ENCODE measurements around the gene POU2F2. TPM values are rescaled to one million over a fixed set of nuclear protein-coding genes. Genes with fewer than 3 reads are reported as not detected.

POU2F2 gene
- polyA plus RNA-seq, 1 of the 3 experiments (the other 2 are of a cell fraction), result 0.49 TPM

GRCh38 chr19:42125536-42125935, 6.7 kb downstream of the POU2F2 start:
- TF ChIP-seq GATA2 (CRISPR knock-in tag; IDR thresholded peaks at IDR 0.05) (no peak), MAX (IDR thresholded peaks at IDR 0.05; ENCODE audit: low read depth) (no peak), MEF2A (IDR thresholded peaks at IDR 0.05; ENCODE audit: borderline replicate concordance, low read depth) (no peak), TEAD4 (IDR thresholded peaks at IDR 0.05; ENCODE audit: borderline replicate concordance, insufficient read depth) (no peak), TAF1 (IDR thresholded peaks at IDR 0.05; ENCODE audit: borderline replicate concordance, low read depth, low read length) (no peak), NRF1 (IDR thresholded peaks at IDR 0.05; ENCODE audit: low read depth, low read length) (no peak), IRF3 (IDR thresholded peaks at IDR 0.05; ENCODE audit: low read depth, low read length) (no peak), NFIC (IDR thresholded peaks at IDR 0.05; ENCODE audit: borderline replicate concordance) (no peak), GABPA (IDR thresholded peaks at IDR 0.05; ENCODE audit: low read depth) (no peak), RFX5 (IDR thresholded peaks at IDR 0.05; ENCODE audit: low read length) (no peak), JUND (IDR thresholded peaks at IDR 0.05) (no peak), PBX3 (IDR thresholded peaks at IDR 0.05) (no peak), MXI1 (IDR thresholded peaks at IDR 0.05; ENCODE audit: low read depth, low read length) (no peak), EP300 (IDR thresholded peaks at IDR 0.05; ENCODE audit: borderline replicate concordance in 1 of 2, low read depth in 1 of 2, low read length in 1 of 2) (no peak), USF2 (IDR thresholded peaks at IDR 0.05; ENCODE audit: borderline replicate concordance, low read depth, low read length) (no peak), POLR2AphosphoS5 (IDR thresholded peaks at IDR 0.05; ENCODE audit: low read depth, low read length) (no peak), RXRA (IDR thresholded peaks at IDR 0.05; ENCODE audit: borderline replicate concordance, low read depth) (no peak), USF1 (IDR thresholded peaks at IDR 0.05; ENCODE audit: borderline replicate concordance, low read depth) (no peak), SIN3A (IDR thresholded peaks at IDR 0.05; ENCODE audit: borderline replicate concordance, low read depth, low read length) (no peak), FOXJ3 (CRISPR knock-in tag; IDR thresholded peaks at IDR 0.05) (no peak)
- DNase-seq, result no peak
- H3K4me2 ChIP-seq, result no peak overlapping the region
- H3K9ac ChIP-seq, result no peak overlapping the region
- POLR2A ChIA-PET, result no interaction called here
- CTCF ChIA-PET, result interaction anchor here (0.6 to 3.3 kb wide), 4 partner anchors 12 to 286 kb away, joined by 3 to 36 read pairs (median 5); no protein-coding TSS in a partner anchor
- H3K27ac ChIP-seq (ENCODE audit: low read depth in 2 of 2, low read length in 1 of 2), result no peak overlapping the region
- H2AFZ ChIP-seq (ENCODE audit: low read depth), result no peak overlapping the region
- H3K27me3 ChIP-seq (ENCODE audit: insufficient read depth), result no peaks in the 10 kb centered on the region
- no peaks in the 10 kb centered on the region for H3K36me3 ChIP-seq (replicated peaks in 1 of 2; ENCODE audit: control insufficient read depth in 1 of 2, insufficient read depth in 2 of 2, low read length in 1 of 2)
- H4K20me1 ChIP-seq (ENCODE audit: insufficient read depth), result no peaks in the 10 kb centered on the region
- H3F3A ChIP-seq (replicated peaks; ENCODE audit: insufficient read depth), result no peaks in the 10 kb centered on the region
- 72% methylated on average over 5 of the region's 6 CpGs for WGBS (ENCODE audit: low lambda C conversion rate)
- peaks cover 18 to 29% of the 10 kb centered on the region in 2 experiments; a peak in 3 of 4 replicates for H3K4me1 ChIP-seq (ENCODE audit: control insufficient read depth in 1 of 2, insufficient read depth in 2 of 2, low read depth in 1 of 2, low read length in 1 of 2)
- H3K79me2 ChIP-seq (ENCODE audit: insufficient read depth), result no peaks in the 10 kb centered on the region
- no peaks in the 10 kb centered on the region for H3K9me2 ChIP-seq
- no peaks in the 10 kb centered on the region for H3K9me3 ChIP-seq
- H3K4me3 ChIP-seq (ENCODE audit: low read depth in 2 of 2, low read length in 1 of 2), result no peak overlapping the region

All from SK-N-SH (cell line).